Upper lobe of left lung (tissue), 4 donors: ENCODE results near the gene PRKAR1B.

Experiments used
- EP300 ChIP-seq, 4 donors: sonication (generic); formaldehyde crosslinking; IDR thresholded peaks; one replicate each; pipeline ENCODE4 v1.5.1; 2017; ENCODE audit warnings: antibody characterized with exemption in 4 of 4, control low read depth in 2 of 4
- POLR2A ChIP-seq, 4 donors: fragments of 450-650 bp; IDR thresholded peaks; one replicate each; pipeline ENCODE4 v1.5.1; 2016 to 2017; ENCODE audit warnings: antibody characterized with exemption in 4 of 4, mild to moderate bottlenecking in 2 of 4
- POLR2AphosphoS5 ChIP-seq, 2 donors: sonication (generic); formaldehyde crosslinking; IDR thresholded peaks; one replicate each; pipeline ENCODE4 v1.5.1; 2017; ENCODE audit warnings: antibody characterized with exemption in 2 of 2
- TF ChIP-seq, protein P1 (sequence below), 6 experiments: fragments of 450-650 bp in 4 of 6; fragments of 200-600 bp in 2 of 6; sonication (generic) in 2 of 6; IDR thresholded peaks; one replicate each; pipeline ENCODE4 v1.5.1; 2016 to 2019; ENCODE audit warnings: antibody characterized with exemption in 6 of 6

DNA sequence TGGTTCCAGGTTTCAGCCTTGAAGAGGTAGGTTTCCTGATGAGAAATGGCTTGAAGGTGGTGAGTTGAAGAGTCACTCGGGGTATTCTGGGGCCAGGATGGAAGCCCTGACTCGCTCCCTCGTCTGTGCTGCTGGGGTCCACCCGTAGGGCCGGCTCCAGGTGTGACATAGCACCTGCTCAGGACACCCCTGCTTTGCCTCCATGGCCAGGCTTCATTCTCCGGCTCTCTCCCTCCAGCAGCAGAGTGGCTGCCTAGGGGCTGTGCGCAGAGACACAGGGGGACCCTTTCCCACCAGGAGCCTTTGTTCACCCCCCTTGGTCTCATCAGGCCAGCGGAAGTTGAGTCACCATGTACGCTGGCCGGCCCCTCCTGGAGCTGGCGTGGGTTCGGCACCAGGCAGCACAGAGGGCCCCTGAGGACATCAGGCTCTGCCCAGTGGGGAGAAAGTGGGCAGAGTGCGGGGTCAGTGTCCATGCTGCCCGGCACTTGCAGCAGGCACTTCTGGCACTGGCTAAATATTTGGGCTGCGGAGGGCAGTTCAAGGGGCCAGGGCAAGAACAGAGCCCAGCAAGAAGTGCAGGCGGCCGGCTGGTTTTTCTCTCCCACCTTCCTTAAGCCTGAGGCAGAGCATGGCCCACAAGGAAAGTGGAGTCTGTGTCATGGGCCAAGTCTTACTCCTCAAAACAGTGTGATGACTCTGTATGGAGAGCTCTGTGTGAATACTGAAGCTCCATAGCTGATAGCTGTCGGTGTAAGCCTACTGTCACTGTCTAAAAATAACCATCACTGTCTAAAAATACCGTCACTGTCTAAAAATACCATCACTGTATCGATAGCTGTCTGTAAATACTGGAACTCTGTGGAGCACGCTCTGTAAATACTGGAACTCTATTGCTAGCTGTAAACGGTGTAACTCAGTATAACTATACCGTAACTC is 3.7 kb upstream of the PRKAR1B start:
- TF ChIP-seq POLR2A (IDR thresholded peaks at IDR 0.05) (no peak), EP300 (IDR thresholded peaks at IDR 0.05) (no peak), POLR2AphosphoS5 (IDR thresholded peaks at IDR 0.05) (no peak)
- TF ChIP-seq, protein P1, sequence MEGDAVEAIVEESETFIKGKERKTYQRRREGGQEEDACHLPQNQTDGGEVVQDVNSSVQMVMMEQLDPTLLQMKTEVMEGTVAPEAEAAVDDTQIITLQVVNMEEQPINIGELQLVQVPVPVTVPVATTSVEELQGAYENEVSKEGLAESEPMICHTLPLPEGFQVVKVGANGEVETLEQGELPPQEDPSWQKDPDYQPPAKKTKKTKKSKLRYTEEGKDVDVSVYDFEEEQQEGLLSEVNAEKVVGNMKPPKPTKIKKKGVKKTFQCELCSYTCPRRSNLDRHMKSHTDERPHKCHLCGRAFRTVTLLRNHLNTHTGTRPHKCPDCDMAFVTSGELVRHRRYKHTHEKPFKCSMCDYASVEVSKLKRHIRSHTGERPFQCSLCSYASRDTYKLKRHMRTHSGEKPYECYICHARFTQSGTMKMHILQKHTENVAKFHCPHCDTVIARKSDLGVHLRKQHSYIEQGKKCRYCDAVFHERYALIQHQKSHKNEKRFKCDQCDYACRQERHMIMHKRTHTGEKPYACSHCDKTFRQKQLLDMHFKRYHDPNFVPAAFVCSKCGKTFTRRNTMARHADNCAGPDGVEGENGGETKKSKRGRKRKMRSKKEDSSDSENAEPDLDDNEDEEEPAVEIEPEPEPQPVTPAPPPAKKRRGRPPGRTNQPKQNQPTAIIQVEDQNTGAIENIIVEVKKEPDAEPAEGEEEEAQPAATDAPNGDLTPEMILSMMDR (IDR thresholded peaks at IDR 0.05): no peak
